HEK293 (cell line): Measurements from ENCODE around the gene IFI27L2.

Source experiments
- CTCF ChIA-PET: fragments of 350-600 bp; formaldehyde crosslinking; extraction: SDS; loops from one replicate; lab custom pipeline; 2021; ENCODE audit warnings: antibody characterized with exemption; lab: Yijun Ruan, JAX
- POLR2A ChIA-PET: fragments of 300-600 bp; formaldehyde crosslinking; extraction: SDS; loops from one replicate; lab custom pipeline; 2020; ENCODE audit warnings: antibody characterized with exemption, inconsistent platforms; lab: Yijun Ruan, JAX
- H3K27ac ChIP-seq: fragments of 200-500 bp; sonication (Bioruptor generic); 2 replicates; pipeline ENCODE4 v1.5.1; 2014; ENCODE audit warnings: low read depth, low read length, control low read depth, inconsistent platforms; ENCODE audit errors: extremely low read depth
- H3K36me3 ChIP-seq, 2 experiments: fragments of 200-500 bp in 1 of 2; sonication (Bioruptor generic) in 1 of 2; 1 replicate in 1 of 2; 2 replicates in 1 of 2; pipeline ENCODE4 v1.5.1; 2014 to 2017; ENCODE audit warnings: inconsistent platforms in 2 of 2, low read length in 2 of 2; ENCODE audit not compliant: control insufficient read depth in 2 of 2, insufficient read depth in 1 of 2
- H3K4me1 ChIP-seq: fragments of 200-500 bp; sonication (Bioruptor generic); 2 replicates; pipeline ENCODE4 v1.5.1; 2014; ENCODE audit warnings: mild to moderate bottlenecking, low read length, inconsistent platforms; ENCODE audit not compliant: control insufficient read depth, insufficient read depth
- H3K4me3 ChIP-seq: 2 replicates; pipeline ENCODE4 v1.5.1; 2011; ENCODE audit warnings: low read depth, mild to moderate bottlenecking, control low read depth, low read length, moderate library complexity
- H3K9me3 ChIP-seq: fragments of 200-500 bp; sonication (Bioruptor generic); 2 replicates; pipeline ENCODE4 v1.5.1; 2014; ENCODE audit warnings: low read depth, low read length, inconsistent platforms; ENCODE audit not compliant: control insufficient read depth, insufficient read depth
- GLIS1 ChIP-seq: fragments of 450-650 bp; formaldehyde crosslinking; IDR thresholded peaks from 2 replicates; pipeline ENCODE4 v1.5.1; 2016; ENCODE audit warnings: missing biosample characterization, missing genetic modification characterization
- GLIS2 ChIP-seq: fragments of 450-650 bp; formaldehyde crosslinking; IDR thresholded peaks from 2 replicates; pipeline ENCODE4 v1.5.1; 2016; ENCODE audit warnings: missing biosample characterization, missing genetic modification characterization
- HOXD13 ChIP-seq: sonication (generic); formaldehyde crosslinking; IDR thresholded peaks from 2 replicates; pipeline ENCODE4 v1.8.0; 2022; ENCODE audit warnings: missing genetic modification reagents, borderline replicate concordance
- KLF8 ChIP-seq: fragments of 450-650 bp; formaldehyde crosslinking; IDR thresholded peaks from 2 replicates; pipeline ENCODE4 v1.5.1; 2016; ENCODE audit warnings: missing biosample characterization, missing genetic modification characterization
- KLF9 ChIP-seq: fragments of 450-650 bp; formaldehyde crosslinking; IDR thresholded peaks from 2 replicates; pipeline ENCODE4 v1.5.1; 2016; ENCODE audit warnings: missing biosample characterization, missing genetic modification characterization, low read depth
- ZBTB17 ChIP-seq: fragments of 450-650 bp; formaldehyde crosslinking; IDR thresholded peaks from 2 replicates; pipeline ENCODE4 v1.5.1; 2016; ENCODE audit warnings: missing biosample characterization, missing genetic modification characterization
- ZFHX2 ChIP-seq: fragments of 450-650 bp; formaldehyde crosslinking; conservative IDR thresholded peaks from 2 replicates; pipeline ENCODE4 v1.5.1; 2016; ENCODE audit warnings: missing biosample characterization, missing genetic modification characterization
- ZNF132 ChIP-seq: fragments of 450-650 bp; formaldehyde crosslinking; IDR thresholded peaks from 2 replicates; pipeline ENCODE4 v1.5.1; 2017; ENCODE audit warnings: missing biosample characterization, missing genetic modification characterization, borderline replicate concordance
- ZNF211 ChIP-seq: fragments of 450-650 bp; formaldehyde crosslinking; IDR thresholded peaks from 2 replicates; pipeline ENCODE4 v1.5.1; 2016; ENCODE audit warnings: low read depth, missing biosample characterization, missing genetic modification characterization
- ZNF23 ChIP-seq: fragments of 450-650 bp; formaldehyde crosslinking; IDR thresholded peaks from 2 replicates; pipeline ENCODE4 v1.5.1; 2016; ENCODE audit warnings: missing biosample characterization, missing genetic modification characterization, borderline replicate concordance
- ZNF404 ChIP-seq: fragments of 450-650 bp; formaldehyde crosslinking; IDR thresholded peaks from 2 replicates; pipeline ENCODE4 v1.5.1; 2017; ENCODE audit warnings: missing biosample characterization, missing genetic modification characterization
- ZNF423 ChIP-seq: fragments of 450-650 bp; formaldehyde crosslinking; IDR thresholded peaks from 2 replicates; pipeline ENCODE4 v1.5.1; 2016; ENCODE audit warnings: missing biosample characterization, missing genetic modification characterization
- ZNF433 ChIP-seq: fragments of 450-650 bp; formaldehyde crosslinking; IDR thresholded peaks from 2 replicates; pipeline ENCODE4 v1.5.1; 2016; ENCODE audit warnings: missing biosample characterization, missing genetic modification characterization, low read depth
- ZNF626 ChIP-seq: fragments of 450-650 bp; sonication (Bioruptor Pico); formaldehyde crosslinking; IDR thresholded peaks from 2 replicates; pipeline ENCODE4 v1.5.1; 2018; ENCODE audit warnings: missing biosample characterization, missing genetic modification characterization, inconsistent platforms
- ZNF629 ChIP-seq: fragments of 450-650 bp; formaldehyde crosslinking; IDR thresholded peaks from 2 replicates; pipeline ENCODE4 v1.5.1; 2017; ENCODE audit warnings: missing biosample characterization, missing genetic modification characterization
- ZNF645 ChIP-seq: fragments of 450-650 bp; formaldehyde crosslinking; IDR thresholded peaks from 2 replicates; pipeline ENCODE4; 2016; ENCODE audit warnings: missing biosample characterization, missing genetic modification characterization
- ZNF785 ChIP-seq: fragments of 450-650 bp; formaldehyde crosslinking; IDR thresholded peaks from 2 replicates; pipeline ENCODE4 v1.5.1; 2016; ENCODE audit warnings: missing biosample characterization, missing genetic modification characterization
- ZNF843 ChIP-seq: fragments of 450-650 bp; formaldehyde crosslinking; IDR thresholded peaks from 2 replicates; pipeline ENCODE4 v1.5.1; 2016; ENCODE audit warnings: missing biosample characterization, missing genetic modification characterization
- ZSCAN23 ChIP-seq: fragments of 450-650 bp; formaldehyde crosslinking; IDR thresholded peaks from 2 replicates; pipeline ENCODE4 v1.5.1; 2016; ENCODE audit warnings: missing biosample characterization, missing genetic modification characterization
- ZSCAN30 ChIP-seq: fragments of 450-650 bp; IDR thresholded peaks from 2 replicates; pipeline ENCODE4 v1.5.1; 2018; ENCODE audit warnings: missing biosample characterization, mild to moderate bottlenecking, missing genetic modification characterization, moderate library complexity
- ZSCAN5A ChIP-seq: fragments of 450-650 bp; formaldehyde crosslinking; IDR thresholded peaks from 2 replicates; pipeline ENCODE4 v1.5.1; 2016; ENCODE audit warnings: missing biosample characterization, missing genetic modification characterization
- TF ChIP-seq, protein P1 (sequence below): fragments of 450-650 bp; formaldehyde crosslinking; IDR thresholded peaks from 2 replicates; pipeline ENCODE4 v1.5.1; 2017; ENCODE audit warnings: missing biosample characterization, mild to moderate bottlenecking, missing genetic modification characterization, moderate library complexity

IFI27L2 gene

DNA sequence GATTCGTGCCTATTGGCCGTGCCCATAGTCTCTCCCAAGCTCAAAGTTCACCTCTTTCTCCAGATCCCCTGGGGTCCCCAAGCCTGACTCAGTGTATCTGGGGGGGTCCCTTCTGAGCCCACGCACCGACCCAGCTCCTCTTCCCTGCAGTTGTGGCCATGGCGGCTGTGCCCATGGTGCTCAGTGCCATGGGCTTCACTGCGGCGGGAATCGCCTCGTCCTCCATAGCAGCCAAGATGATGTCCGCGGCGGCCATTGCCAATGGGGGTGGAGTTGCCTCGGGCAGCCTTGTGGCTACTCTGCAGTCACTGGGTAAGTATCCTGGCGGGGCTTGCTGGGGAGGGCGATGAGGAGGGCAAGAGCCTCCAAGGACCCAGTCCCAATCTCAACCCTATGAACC is 13.8 kb downstream of the IFI27L2 start (continued):
- no peak for TF ChIP-seq ZNF626 (tag by site-specific recombination)

DNA sequence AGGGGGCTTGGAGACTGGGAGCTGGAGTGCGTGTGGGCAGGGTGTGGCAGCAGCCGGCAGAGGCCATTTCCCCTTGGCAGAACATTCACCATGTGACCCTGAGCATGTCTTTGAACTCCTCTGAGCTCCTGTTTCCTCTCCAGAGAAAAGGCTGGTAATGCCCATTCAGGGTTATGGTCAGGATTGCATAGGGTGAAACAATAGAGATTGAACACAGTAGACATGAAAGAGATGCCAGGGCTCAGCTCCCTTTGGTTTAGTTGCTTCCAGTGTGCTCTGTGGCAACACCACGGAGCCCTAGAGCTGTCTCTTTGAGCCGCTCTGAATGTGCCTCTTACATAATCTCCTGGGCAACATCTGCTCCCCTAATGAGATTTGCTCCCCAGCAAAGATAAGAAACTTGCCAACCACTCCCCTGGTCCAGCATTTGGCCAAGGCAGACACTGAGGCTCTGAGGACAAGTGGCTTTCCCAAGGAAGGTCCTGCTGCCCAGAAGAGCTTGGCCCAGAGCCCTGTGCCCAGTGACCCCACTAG is 14.3 kb downstream of the IFI27L2 start:
- CTCF ChIA-PET: interaction anchor here (0.9 to 1.4 kb wide), 2 partner anchors 14 to 17 kb away, joined by 3 to 7 read pairs; partner anchors contain the start of gene IFI27L2
- Histone ChIP-seq H3K9me3 (no peaks in the 10 kb centered on the region), H3K36me3 (no peaks in the 10 kb centered on the region), H3K4me3 (no peak overlapping the region), H3K27ac (no peak overlapping the region), H3K4me1 (peaks cover 3% of the 10 kb centered on the region; the same call in 1 of the 2 replicates)
- POLR2A ChIA-PET: no interaction called here
- TF ChIP-seq ZNF645 (tag by site-specific recombination) (no peak), ZNF843 (tag by site-specific recombination) (no peak), ZFHX2 (tag by site-specific recombination) (0 out of 2 replicates have a peak, but pooled peaks have one; percentile 8), GLIS1 (peak; percentile 61)

DNA sequence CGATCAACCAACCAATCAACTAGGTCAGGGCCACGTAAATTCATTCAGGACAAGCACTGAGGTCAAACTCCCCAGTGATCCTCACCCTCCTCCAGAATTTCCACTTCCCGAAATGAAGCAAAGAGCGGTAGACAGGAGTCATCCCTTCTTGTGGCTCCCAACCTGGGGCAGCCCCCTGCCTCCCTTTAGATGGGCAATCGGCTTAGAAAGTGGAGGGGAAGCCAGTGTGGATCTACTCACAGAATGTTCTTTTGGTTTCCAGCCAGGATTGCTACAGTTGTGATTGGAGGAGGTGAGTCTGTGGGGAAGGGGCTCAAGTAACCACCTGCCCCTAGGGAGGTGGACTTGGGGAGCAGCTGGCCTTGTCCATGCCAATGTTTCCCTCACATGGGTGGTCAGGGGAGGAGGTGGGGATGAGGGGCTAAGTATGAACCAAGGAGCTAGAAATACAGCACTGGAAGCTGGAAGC is 14.8 kb downstream of the IFI27L2 start:
- H3K27ac ChIP-seq: no peak overlapping the region
- no peak overlapping the region for H3K4me3 ChIP-seq
- no peaks in the 10 kb centered on the region for H3K36me3 ChIP-seq
- TF ChIP-seq, protein P1, sequence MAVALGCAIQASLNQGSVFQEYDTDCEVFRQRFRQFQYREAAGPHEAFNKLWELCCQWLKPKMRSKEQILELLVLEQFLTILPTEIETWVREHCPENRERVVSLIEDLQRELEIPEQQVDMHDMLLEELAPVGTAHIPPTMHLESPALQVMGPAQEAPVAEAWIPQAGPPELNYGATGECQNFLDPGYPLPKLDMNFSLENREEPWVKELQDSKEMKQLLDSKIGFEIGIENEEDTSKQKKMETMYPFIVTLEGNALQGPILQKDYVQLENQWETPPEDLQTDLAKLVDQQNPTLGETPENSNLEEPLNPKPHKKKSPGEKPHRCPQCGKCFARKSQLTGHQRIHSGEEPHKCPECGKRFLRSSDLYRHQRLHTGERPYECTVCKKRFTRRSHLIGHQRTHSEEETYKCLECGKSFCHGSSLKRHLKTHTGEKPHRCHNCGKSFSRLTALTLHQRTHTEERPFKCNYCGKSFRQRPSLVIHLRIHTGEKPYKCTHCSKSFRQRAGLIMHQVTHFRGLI (tag by site-specific recombination): no peak
- TF ChIP-seq ZBTB17 (no peak), GLIS2 (tag by site-specific recombination) (no peak), ZNF629 (tag by site-specific recombination) (no peak), ZSCAN5A (tag by site-specific recombination) (no peak), KLF8 (tag by site-specific recombination) (no peak), ZNF785 (tag by site-specific recombination) (no peak), HOXD13 (CRISPR knock-in tag) (no peak), ZNF132 (tag by site-specific recombination) (no peak), ZNF23 (no peak), KLF9 (tag by site-specific recombination) (no peak), ZNF211 (tag by site-specific recombination) (no peak), ZSCAN30 (no peak), ZSCAN23 (tag by site-specific recombination) (no peak), ZNF433 (tag by site-specific recombination) (no peak), ZNF404 (tag by site-specific recombination) (no peak), ZNF423 (tag by site-specific recombination) (no peak)
- H3K9me3 ChIP-seq: no peaks in the 10 kb centered on the region
- H3K4me1 ChIP-seq: peaks cover 3% of the 10 kb centered on the region; the same call in 1 of the 2 replicates
- CTCF ChIA-PET: interaction anchor here (0.7 to 1.4 kb wide), 3 partner anchors 10 to 18 kb away, joined by 3 to 7 read pairs (median 3); partner anchors contain the start of gene IFI27L2
- POLR2A ChIA-PET: no interaction called here
